Iris pigment epithelial cell (primary cell): ENCODE results near the gene PHTF1.
A peak's percentile ranks its signal among the peaks of the same experiment; 100 is the strongest.

Experiments used
- DNase-seq: peaks from one replicate; pipeline ENCODE4 v3.0.0-alpha.2; 2011; ENCODE audit warnings: low read depth

PHTF1 gene

DNA sequence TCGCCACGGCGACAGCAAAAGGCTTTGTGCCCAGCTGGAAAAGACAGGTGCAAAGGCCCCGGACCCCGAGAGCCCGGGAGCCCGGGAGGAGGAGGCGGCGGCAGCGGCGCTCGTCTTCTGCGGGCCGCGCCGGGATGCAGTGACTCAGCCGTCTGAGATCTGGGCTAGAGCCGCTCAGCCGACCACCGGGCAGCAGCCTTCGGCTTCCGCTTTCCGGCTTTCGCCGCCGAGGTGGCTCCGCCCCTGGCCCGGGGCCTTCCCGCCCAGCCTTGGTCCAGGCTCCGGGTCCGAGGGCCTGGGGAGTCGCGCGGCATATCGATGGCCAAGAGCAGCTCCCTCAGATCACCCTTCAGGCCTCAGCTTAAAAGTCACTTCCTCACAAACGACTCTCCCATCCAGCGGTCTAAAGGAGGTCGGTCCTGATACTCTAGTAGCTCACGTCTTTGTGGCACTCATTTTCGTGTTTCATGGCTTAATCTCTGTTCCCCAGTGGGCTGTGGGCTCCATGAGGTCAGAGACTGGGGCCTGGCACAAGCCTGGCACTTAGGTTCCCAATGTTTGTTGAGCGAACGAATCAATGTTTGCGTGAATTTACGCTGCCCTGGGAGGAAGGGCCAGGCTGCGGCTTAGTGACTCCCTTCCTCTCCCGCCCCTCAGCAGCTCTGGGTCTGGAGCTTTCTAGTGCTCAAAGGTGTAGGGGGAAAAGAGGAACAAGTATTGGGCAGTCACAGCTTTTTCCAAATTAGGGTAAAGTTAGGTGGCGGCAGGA lies at the start of gene PHTF1:
Gene PHTF1, minus strand, starts transcription at position 154 of the 769 bp plus-strand sequence. CDS start 783 bp downstream, outside the sequence.
- DNase-seq: peak; percentile 87

DNA sequence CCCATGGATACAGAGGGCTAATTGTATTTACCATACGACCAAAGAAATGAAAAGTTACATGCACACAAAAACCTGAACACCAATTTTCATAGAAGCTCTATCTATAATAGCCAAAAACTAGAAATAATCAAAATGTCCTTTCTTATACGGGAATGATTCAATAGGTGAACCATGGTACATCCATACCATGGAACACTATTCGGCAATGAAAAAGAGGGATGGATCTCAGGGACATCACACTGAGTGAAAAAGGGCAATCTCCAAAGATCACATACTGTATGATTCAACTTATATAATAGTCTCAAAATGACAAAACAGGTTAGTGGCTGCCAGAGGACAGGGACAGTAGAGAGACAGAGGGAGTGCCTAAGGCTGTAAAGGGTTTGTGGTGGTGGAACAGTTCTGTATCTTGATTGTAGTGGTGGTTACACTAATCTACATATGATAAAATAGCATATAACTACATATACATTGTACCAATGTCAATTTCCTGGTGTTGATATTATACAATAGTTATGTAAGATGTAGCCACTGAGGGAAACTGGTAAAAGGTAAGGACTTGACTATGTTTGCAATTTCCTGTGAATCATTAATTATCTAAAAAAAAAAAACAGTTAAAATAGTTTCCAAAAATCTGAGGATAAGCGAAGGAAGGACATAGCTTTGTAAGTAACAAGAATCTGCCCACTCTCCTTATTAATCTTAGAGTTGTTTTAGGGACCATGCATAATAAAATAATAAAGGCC lies 49.3 kb upstream of the PHTF1 start:
- no peak for DNase-seq

DNA sequence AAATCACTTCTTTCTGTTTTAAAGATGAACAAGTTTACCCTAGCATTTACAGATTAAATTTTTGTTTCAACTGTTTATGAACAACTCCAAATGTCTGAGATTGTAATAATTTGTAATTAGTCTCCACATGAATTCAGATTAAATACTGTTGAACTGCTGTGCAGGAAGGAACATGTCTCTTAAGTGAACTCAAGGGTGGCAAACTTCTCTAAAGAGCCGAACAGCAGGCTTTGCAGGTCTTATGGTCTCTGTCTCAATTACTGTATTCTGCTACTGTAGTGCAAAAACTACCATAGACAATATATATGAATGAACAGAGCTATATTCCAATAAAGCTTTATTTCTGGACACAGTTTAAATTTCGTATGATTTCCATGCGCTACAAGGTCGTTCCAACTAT lies 46.4 kb upstream of the PHTF1 start:
- no peak for DNase-seq

DNA sequence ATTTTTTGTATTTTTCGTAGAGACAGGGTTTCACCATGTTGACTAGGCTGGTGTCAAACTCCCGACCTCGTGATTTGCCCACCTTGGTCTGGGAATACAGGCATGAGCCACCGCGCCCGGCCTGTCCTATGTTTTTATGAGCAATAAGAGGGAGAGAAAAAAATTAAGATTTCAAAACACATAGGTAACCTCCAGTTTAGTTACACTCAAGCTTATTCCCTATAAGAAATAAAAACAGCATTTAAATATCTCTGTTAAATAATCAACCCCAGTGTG lies 45.9 kb upstream of the PHTF1 start:
- no peak for DNase-seq

DNA sequence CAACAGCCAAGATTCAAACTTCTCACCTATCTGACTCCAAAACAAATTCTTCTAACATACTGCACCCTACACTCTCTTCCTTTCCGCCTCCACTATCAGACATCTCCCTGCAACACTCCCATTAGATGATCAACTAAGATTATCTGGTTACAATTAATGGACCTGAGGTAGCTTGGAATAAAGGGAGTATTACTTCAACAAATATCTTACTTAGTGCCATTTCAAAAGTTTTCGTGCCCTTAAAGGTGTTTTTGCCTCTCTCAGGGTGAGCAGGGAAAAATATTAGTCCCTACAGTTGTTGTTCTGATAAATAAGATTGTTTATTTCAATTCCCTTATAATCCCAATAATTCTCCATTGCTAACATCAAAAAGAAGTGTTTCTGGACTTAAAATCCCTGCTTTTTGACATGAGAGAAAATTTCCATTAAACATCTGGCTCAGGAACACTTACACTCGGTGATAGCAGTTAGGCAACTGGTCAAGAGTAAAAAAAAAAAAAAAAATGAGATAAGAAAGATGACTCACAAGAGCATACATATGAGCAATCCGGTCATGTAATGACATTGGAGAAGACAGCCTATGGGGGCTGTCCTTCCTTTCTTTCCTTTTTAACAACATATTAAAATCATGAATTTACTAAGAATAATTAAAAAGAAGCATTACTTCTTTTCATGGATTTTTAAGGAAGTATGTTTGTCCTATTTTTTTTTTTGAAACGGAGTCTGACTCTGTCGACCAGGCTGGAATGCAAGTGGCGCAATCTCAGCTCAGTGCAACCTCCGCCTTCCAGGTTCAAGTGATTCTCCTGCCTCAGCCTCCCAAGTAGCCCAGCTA lies 45.4 kb upstream of the PHTF1 start:
- DNase-seq: peak; percentile 90

DNA sequence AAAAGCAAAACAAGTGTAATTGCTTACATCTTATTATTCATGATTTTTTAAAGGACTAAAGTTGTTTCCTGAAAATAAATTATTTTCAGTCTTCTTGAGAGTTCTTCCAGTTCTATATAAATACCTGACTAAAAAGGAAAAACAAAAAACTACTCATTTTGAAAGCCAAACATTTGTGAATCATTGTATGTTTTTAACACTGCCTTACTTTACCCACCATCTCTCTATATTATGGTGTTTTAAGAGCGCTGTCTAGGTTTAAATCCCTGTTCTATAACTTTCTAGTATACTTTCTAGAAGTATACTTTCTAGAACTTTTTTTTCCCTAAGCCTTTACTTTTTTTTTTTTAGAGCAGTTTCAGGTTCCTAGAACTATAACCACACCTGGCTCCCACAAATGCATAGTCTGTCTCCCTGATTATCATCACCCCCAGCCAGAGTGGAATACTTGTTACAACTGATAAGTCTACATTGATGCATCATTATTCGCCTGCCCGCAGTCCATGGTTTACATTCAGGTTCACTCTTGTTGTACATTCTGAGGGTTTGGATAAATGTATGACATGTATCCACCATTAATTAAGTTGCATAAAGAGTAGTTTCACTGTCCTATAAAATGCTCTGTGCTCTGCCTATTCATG lies 43.2 kb upstream of the PHTF1 start:
- DNase-seq: no peak

DNA sequence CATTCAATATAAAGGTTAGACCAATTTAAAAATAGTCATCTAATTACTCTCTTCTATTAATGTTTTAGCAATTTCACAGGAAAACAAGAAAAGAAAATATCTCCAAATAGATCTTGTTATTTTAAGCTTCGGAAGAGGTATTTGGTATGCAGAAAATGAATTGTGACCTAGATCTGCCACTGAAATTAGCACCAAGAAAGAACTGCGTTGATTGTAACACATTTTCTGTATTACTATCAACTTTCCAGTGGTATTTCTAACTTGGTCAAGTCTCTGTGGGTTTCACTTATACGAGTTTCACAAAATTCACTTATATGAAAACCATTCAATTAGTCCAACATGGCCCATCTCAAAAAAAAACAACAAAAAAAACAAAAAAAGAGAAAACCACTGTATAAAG lies 41.2 kb upstream of the PHTF1 start:
- DNase-seq: no peak

DNA sequence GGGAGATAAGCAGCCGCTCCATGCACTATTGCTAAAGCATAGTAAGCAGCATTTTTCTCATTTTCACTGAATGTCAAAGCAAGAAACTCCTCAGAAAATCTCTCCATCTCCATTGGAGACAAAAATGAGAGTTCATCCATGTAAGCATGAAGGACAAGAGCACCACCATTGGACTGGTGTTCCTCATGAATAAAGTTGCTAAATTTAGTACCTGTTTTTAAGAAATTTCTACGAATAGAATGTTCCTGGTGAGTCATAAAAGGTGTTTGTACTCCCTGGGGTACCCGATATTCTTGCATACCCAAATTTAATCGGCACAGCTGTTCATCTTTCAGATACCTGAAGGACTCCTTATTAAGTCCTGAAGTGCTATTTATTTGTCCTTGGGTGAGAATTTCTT lies 38.2 kb upstream of the PHTF1 start:
- DNase-seq: no peak

DNA sequence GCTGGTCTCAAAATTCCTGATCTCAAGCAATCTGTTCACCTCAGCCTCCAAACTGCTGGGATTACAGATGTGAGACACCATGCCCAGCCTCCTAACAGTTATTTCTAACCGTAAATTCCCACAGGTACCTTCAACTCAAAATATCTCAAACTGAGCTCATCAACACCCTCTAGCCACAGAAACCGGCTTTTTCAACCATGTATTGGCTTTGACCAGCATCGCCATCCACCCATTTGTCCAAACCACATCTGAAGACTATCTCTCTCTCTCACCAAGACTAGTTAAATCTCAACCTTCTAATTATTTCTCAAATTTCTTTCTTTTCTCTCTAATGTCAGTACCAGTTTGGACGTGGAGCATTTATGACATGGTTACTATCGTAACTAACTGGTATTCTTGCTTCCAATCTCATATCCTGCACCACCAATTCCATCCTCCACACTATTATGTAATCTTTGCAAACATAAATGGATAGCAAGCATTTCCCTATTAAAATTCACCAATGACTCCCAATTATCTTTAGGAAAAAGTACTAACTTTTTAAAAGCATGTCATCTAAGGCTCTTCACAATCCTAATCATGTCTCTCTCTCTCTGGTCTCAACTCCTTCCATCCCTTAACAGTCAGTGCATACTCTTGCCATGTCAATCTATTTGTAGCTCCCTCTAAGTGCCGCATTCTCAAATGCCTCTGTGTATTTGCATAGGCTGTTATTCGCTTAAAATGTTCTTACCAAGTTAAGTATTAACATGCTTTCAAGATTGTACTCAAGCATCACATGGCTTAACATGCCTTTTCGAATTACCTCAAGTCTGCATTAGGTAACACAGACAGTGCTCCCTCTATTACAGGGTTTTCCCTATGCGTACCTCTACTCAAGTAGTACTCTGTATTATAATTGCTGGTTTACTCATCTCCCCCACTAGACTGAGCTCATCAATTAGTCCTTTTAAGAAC lies 34.9 kb upstream of the PHTF1 start:
- DNase-seq: no peak

DNA sequence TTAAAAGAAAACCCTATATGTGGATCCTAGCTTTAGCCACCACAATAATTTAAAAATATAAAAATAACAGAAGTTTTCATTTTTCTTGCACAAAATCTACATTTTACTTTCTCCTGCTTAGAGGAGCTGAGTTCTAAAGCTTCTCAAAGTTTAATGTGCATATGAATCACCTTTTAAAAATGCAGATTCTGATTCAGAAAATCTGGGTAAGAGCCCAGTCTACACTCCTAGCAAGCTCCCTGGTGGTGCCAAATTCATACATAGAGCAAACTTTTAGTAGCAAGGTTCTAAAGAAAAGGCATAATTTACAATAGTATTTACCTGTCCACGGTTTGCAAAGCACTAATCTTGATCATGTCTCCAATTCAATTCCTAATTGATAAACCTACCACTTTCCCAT lies 33.7 kb upstream of the PHTF1 start:
- DNase-seq: peak; percentile 50

DNA sequence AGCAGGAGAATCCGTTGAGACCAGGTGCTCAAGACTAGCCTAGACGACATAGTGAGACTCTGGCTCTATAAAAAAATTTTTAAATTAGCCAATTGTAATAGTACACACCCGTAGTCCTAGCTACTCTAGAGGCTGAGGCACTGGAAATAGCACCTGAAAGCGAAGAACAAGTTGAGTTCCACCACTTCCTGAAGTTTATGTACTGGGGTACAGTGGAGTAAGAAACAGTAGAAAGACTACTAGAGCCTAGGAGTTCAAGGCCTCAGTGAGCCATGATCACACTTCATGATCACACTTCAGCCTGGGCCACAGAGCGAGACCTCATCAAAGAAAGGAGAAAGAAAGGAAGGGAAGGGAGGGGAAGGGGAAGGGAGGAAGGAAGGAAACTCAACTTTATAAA lies 33.2 kb upstream of the PHTF1 start:
- no peak for DNase-seq

DNA sequence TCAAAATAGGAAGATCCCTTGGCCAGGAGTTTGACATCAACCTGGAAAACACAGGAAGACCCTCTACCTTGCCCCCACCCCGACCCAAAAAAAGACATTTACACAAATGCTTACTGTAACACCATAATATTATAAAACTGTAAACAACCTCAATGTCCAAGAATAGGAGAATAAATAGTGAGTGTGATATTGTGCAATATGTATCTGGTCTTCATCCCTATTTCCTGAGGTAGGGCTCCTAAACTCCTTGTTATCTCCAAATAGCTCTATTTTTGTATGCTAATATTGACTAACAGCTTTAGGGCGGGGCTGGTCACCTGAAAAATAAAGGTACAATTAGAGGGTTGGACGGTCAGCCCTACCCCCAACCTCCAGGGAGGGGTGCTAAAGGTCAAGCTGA lies 29.5 kb upstream of the PHTF1 start:
- DNase-seq: no peak

DNA sequence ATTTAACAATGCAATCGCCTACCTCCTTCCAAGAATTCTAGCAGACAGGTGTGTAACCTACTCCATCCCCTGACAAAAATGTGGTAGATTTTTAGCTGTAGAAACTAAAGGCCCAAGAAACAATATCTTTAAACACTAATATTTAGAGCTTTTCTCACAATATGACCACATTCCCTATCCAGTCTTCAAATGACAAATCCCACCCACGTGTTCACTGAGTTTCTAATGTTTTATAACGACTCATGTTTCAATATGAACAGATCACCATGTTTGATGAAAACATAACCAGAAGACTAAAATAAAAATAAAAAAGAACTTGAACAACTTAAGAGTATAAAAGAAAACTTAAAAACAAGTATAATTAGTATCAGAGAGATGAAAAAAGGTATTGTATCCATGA lies 28.4 kb upstream of the PHTF1 start:
- DNase-seq: no peak

DNA sequence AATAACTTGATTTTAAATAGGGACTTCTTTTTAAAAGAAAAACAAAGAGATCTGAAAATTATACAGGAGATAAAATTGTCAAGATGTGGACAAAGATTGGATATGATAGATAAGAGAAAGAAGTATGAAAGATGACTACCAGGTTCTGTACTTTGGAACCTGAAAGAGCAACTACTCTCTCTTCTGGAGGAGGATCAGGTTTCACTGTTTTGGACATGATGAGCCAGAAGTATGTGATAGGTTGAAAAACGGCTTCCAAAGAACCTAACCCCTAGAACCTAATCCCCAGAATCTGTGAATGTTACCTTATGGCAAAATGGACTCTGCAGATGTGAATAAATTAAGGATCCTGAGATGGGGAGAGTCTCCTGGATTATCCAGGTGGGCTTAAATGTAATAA lies 26.8 kb upstream of the PHTF1 start:
- DNase-seq: peak; percentile 65

DNA sequence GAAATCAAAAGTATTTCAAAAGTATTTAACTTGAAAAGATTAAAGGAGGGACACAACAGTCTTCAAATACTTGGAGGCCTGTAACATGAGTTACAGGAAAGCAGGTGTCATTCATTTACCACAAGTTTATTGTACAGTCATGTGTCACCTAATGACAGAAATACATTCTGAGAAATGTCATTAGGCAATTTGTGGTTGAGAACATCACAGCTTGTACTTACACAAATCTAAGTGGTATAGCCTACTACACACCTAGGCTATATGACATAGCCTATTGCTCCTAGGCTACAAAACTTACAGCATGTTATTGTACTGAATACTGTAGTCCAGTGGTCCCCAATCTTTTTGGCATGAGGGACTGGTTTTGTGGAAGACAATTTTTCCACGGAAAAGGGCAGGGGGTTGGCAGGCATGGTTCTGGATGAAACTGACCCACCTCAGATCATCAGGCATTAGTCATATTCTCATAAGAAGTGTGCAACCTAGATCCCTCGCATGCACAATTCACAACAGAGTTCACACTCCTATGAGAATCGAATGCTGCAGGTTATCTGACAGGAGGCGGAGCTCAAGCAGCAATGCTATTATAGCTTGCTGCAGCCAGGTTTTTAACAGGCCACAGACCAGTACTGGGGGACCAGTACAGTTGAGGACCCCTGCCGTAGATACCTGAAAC lies 25.0 kb upstream of the PHTF1 start:
- DNase-seq: peak; percentile 14

DNA sequence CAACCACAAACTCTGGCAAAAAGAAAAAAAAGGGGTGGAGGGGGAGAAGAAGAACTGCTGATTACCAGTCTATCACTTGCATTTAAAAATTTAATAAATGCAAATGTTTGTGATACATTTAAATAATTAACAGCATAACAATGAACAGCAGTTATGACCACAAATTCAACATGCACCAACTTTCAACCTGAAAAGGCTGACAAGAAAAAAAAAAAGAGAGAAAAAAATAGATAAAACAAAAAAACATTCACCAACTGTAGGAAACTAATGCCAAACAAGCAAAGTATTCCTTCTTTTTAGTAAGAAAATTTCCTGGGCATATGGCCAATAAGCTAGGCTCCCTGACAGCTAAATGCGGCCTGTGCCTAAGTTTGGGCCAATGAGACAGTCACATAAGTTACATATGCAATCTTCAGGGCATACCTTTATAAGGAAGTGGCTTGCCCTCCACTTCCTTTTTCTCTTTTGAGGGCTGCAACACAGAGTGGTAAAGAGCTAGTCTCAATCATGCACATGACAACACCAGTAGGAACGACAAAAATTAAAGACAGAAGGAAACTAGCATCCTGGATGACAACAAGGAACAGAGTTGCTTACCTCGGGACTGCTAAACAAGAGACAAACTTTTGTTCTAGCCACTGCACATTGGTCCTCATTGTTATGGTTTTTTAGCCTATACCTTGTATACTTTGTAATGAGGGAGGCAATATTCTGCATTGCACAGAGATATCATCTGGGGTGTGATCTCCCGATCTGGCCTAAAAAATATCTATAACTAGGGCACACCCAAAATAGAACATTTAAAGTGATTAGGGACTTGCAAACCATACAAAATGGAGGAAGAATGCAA lies 24.2 kb upstream of the PHTF1 start:
- DNase-seq: peak; percentile 51

DNA sequence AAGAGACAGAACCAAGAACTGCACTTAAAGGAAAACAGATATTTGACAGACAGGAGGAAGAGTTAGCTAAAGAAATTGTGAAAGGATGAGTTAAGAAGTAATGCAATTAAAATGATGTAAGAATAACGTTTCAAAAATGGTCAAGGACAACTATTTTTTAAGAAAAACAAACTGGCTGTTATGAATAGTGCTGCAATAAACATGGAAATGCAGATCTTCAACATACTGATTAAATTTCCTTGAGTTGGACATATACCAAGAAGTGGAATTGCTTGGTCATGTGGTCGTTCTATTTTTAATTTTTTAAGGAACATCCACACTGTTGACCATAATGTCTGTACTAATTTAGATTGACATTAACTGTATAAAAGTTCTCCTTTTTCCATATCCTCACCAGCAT lies 23.1 kb upstream of the PHTF1 start:
- DNase-seq: peak; percentile 18

DNA sequence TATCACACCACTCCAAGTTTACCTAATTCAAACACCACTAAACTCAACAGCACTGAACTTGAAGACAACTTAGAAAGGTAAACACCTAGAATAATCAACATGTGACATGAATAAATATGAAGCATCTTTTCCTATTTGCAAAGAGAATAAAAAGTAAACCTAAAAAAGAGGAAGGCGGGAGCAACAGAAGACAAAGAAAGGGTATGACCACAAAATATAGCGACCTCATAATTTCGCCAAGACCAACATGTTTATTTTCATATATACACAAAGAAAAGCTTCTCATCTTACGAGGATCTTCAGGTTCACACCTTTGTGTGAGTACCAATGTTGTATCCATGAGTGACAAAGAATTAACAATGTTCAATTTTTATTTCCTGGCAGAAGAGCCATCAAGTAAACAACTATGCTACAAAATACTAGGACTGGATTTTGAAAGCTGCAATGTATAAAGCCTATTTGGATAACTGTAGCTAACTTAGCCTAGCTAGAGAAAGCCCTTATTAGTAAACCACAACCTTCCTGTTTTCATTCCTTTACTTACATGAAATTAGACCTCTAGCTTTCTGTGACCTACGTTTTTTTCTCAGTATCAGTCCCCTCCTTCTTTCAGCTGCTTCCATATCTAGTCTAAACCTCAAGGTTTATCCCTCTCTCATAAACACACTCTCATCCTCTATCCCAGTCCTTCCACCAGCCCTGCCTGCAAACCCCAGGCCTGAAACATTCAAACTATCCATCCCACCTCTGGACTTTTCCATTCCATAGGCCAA lies 21.3 kb upstream of the PHTF1 start:
- peak; percentile 67 for DNase-seq

DNA sequence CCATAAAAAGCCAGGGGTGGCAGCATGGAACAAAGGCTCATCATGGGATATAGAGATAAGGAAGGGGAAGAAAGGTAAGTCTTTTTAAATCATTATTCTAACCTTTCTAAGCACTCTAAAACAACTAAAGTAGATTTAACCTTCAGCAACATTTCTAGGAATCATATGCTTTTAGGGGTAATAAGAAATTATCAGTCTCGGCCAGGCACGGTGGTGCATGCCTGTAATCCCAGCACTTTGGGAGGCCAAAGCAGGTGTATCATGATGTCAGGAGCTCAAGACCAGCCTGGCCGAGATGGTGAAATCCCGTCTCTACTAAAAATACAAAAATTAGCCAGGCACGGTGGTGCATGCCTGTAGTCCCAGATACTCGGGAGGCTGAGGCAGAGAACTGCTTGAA lies 20.3 kb upstream of the PHTF1 start:
- DNase-seq: no peak
